CD4-positive, alpha-beta T cell treated with Interleukin-6 at 100 ng/mL for 8 hours (primary cell): ENCODE results near the gene SMAD3.
"Not testable (repeated sequence)": the region's sequence is repeated elsewhere in the genome, so short reads cannot be mapped to it uniquely, and the experiment has no call there.

ENCODE experiments used
- DNase-seq: peaks from one replicate; pipeline ENCODE4 v3.0.0-alpha.2; 2020; ENCODE audit warnings: mixed read lengths, low spot score

The SMAD3 gene

DNA sequence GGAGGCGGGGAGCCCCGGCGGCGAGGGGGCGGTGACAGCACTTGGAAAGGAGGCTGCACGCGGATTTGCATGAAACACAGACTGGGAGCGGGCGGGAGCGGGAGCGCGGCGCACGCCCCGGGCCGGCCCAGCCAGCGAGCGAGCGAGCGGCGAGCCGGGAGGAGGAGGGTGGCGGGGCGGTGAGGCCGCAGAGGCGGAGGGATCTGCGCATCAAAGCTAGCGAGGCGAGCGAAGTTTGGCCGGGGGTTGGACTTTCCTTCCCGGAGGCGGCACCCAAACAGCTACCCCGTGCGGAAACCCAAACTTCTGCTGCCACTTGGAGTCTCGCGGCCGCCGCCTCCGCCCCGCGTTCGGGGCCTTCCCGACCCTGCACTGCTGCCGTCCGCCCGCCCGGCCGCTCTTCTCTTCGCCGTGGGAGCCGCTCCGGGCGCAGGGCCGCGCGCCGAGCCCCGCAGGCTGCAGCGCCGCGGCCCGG, at the start of gene SMAD3:
Gene SMAD3, plus strand, starts transcription at position 72 of the 475 bp plus-strand sequence. CDS start 553 bp downstream, outside the sequence.
- peak; percentile 73 for DNase-seq

DNA sequence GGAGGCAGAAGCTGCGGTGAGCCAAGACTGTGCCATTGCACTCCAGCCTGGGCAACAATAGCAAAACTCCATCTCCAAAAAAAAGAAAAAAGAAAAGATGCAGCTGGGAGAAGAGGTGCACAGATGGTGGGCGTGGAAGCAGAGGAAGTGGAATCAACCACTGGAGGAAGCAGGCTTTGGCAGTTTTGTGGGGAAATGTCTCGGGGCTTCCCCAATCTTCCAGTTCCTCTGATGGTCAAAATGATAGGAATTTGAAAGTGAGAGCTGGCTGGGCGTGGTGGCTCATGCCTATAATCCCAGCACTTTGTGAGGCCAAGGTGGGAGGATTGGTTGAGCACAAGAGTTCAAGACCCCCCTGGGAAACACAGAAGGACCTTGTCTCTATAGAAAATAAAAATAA, 48.1 kb upstream of the SMAD3 start:
- no peak for DNase-seq

DNA sequence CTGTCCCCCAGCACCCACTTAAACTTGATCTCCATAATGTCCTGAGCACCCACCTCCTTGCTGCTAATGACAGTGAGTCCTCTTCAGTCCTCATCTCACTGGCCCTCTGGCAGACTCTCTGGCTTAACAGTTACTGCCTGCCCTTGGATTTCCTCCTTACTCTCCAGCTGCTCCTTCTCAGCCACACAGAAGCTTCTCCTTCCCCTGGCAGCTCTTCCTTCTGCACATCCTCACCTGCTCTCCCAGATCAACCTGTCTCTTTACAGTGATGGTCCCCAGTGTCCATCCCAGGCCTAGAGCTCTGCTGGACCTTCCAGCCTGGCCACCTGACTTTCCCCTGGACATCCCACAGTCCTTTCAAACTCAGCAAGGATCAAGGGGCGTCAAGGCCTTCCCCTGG, 47.4 kb upstream of the SMAD3 start:
- no peak for DNase-seq

DNA sequence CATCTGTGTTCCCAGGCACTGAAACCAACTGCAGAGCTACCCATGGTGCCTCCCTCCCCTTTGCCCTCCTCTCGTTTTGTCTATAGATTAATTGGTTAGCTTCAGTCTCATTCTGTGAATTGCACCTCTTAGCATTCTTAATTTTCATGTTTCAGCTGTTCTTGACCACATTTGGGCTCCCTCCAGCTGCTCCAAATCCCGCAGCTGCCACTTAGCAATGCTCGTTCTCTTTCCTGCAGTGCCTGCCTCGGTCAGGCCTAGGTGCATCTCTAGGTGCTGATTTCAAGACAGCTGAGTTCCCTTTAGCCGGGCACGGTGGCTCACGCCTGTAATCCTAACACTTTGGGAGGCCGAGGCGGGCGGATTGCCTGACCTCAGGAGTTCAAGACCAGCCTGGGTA, 47.0 kb upstream of the SMAD3 start:
- no peak for DNase-seq

DNA sequence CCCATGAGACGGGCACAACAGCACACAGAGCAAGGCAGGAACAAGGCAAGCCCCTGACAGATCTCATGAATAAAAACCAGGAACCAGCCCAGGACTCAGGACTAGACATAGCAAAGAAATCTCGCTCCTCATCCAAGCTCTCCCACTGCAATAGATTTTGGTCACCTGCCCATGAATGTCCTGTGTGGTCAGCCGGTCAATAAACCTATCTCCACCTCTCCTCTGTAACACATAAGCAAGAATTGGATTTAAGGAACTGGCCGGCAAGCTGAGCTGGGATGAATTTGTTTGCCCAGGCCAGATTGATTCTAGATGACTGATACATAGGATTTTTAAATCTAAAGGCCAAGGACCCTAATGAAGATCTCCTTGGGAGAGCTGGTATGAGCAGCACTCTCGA, 46.3 kb upstream of the SMAD3 start:
- DNase-seq: no peak

DNA sequence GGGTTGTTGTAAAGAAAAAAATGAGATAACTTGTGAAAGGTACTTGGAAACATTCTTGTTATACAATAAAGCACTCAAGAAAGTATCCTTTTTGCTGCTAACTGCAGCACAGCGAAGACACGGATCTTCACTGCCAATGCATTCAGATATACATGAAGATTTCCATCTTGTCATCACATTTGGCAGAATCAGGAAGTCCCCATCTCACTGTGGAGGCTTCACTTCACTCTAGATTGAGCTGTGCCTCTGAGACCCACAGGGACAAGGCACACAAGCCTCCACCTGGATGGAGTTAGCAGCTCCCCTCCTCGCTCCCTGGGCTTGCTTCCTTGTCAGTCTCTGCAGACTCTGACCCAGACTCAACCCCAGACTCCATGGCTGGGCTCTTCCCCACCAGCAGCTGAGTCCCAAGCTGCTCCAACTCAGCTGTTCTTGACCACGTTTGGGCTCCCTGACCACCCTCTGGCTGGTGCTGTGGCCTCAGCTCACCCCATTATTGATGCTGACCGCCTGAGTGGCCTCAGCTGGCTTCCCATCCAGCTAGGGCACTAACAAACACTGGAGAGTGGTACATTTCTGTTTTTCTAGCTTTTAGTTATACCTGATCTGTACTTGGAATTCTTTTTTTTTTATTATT, 45.4 kb upstream of the SMAD3 start:
- no peak for DNase-seq

DNA sequence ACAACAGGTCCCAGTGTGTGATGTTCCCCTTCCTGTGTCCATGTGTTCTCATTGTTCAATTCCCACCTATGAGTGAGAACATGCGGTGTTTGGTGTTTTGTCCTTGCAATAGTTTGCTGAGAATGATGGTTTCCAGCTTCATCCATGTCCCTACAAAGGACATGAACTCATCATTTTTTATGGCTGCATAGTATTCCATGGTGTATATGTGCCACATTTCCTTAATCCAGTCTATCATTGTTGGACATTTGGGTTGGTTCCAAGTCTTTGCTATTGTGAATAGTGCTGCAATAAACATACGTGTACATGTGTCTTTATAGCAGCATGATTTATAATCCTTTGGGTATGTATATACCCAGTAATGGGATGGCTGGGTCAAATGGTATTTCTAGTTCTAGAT, 44.7 kb upstream of the SMAD3 start:
- DNase-seq: not testable (repeated sequence)

DNA sequence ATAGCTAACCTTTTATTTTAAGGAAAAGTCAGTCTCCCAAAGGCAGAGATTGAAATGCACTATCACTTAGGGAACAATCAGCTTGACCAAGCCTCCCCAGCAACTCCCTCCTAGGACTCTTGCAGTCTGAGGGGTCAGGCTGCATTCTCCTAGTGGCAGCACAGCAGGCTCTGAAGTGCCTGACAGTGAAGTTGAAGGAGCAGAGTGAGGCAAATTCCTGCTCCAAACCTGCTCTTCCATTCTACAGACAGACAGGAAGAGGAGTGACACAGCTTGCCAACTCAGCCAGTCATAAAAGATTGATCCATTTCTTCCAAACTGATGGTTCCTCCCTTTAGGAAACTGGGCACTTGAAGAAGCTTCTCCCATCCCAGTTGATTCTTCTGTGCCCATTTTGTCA, 43.9 kb upstream of the SMAD3 start:
- DNase-seq: no peak

DNA sequence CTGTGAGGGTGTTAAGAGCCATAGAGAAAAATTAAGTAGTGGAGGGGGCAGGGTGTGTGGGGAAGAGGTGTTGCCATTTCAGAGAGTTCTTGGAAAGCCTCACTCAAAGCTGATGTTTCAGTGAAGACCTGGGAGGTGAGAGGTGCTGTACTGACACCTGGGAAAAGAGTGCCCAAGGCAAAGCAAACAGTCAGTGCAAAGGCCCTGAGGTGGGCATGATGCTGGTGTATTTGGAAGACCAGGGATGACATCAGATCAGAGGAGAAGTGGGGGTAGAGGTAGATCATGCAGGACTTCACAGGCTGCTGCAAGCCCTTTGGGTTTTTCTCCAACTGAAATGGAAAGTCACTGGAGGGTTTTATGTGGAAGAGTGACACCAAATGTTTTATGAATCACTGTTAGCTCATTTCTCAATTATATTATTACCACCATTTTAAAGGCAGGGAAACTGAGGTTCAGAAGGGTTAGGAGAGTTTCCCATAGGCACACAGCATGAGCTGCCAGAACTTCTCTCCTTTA, 42.8 kb upstream of the SMAD3 start:
- no peak for DNase-seq

DNA sequence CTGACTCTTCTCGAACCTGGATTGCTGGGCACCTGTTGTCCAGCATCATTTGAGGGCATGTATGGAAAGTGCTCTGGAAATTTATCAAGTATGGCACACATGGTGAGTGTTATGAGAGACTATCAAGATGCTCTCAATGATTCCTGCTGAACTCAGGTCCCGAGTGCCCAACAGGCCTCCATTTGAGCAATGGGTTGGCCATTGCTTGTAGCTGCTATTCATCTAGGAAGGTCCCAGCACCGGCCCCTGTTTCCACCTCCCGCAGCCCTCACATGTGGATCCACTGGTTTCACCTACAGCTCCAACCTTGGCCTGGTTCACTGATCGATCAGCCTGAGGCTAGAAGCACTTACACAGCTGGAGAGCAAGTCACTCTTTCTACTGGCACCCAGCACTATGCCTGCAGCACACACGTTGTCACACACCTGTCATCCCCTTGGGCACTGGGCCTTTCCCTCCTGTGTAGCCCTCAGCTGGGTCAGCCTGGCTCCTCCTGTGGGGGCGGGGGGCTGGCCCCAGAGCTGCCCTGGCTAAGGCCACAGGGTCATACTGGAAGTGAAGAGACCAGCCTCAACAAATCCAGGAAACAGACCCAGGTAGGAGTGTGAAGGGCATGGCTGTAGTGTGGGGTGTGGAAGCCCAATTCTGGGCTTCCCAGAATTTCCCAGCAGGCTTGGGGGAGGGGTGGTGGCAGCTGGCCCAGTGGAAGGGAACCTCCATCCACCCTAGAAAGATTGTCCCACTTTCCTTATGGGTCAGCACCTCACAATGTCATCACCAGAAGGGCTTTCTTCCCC, 41.7 kb upstream of the SMAD3 start:
- no peak for DNase-seq

DNA sequence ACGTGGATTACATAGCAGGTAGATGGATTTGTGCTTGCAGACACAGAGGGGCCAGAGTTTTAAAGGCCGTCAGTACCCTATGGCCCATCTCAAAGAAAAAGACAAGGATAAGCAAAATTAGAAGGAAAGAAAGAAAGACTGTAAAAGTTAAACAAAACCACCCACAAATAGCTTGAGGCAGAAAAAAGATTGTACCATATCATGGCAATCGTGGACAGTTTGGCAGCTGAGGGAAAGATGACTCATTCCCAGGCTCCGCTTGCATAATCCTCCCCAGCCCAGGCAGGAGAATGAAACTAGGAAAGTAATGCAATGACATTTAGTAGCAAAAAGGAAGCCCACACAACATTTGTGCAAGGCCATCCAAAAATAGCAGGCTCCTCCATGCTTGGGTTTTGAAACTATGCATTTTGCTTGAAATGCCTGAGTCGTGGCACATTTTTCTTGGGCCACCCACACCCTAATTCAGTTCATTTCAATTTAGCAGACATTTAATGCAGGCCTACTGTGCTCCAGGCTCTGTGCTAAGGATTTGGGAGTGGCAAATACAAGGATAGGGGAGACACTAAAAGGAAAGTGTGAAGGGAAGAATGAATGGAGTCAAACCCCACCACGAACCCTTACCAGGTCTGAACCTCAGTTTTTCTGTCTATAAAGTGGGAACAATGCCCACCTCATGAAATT, 40.9 kb upstream of the SMAD3 start:
- no peak for DNase-seq

DNA sequence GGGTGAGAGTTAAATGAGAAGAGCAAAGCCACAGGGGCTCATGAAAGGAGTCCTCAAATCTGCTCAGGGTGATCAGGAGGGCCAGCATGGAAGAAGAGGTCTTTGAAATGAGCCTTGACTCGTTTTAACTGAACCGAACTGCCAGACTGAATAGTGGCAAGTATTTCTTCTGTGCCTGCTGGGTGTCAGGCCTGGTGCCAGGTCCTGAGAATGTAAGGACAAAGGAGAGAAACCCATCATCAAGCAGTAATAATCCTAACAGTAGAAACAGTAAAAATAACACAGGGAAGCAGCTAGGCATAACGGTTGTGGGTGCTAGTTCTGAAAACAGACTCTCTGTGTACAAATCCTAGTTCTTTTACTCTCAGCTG, 40.4 kb upstream of the SMAD3 start:
- DNase-seq: no peak

DNA sequence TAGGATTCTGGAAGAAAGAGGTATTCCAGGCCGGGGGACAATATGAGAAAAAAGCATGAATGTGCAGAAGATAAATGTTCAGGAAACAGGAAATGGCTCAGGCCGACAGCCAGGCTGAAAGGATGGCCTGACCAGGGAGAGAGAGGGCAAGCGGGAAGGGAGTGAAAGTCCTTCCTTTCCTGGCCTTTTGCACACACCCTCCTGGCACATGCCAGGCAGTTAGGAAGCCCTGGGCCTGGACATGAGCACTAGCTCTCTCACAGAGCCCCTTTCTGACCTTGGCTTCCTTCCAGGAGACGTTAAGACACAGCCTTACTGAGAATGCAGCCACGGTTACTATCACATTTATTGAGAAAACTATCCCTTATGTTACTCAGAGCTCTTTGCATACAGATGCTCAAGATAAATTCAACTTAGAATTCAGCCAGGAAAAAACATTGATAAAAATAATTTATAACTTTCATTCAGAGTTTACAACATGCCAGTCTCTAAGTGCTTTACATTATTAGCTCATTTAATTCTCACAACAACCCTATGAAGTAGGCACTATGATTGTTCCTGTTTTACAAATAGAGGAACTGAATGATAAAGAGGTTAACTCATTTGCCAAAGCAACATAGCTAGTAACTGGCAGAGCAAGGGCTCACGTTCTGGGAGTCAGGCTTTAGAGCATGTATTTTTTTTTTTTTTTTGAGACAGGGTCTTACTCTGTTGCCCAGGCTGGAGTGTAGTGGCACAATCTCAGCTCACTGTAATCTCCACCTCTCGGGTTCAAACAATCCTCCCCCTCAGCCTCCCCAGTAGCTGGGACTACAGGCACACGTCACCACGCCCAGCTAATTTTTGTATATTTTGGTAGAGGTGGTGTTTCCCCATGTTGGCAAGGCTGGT, 39.4 kb upstream of the SMAD3 start:
- DNase-seq: no peak

DNA sequence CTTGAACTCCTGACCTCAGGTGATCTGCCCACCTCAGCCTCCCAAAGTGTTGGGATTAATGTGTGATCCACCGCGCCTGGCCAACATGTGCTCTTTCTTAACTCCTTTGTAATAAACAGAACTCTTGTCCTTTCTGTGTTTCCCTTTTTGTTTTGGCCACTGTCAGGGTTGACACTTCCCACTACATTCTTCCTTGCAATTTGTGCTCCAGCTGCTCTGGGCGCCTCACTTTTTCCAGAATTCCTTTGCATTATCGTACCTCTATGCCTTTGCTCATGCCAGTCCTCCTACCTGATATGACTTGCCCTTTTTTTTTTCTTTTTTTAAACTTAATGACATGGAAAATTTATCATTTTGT, 38.8 kb upstream of the SMAD3 start:
- no peak for DNase-seq

DNA sequence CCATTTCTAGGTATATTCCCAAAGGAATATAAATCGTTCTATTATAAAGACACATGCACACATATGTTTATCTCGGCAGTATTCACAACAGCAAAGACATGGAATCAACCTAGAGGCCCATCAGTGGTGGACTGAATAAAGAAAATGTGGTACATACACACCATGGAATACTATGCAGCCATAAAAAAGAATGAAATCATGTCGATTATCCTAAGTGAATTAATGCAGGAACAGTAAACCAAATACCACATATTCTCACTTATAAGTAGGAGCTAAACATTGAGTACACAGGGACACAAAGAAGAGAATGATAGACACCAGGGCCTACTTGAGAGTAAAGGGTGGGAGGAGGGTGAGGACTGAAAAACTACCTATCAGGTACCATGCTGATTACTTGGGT, 37.0 kb upstream of the SMAD3 start:
- DNase-seq: not testable (repeated sequence)

DNA sequence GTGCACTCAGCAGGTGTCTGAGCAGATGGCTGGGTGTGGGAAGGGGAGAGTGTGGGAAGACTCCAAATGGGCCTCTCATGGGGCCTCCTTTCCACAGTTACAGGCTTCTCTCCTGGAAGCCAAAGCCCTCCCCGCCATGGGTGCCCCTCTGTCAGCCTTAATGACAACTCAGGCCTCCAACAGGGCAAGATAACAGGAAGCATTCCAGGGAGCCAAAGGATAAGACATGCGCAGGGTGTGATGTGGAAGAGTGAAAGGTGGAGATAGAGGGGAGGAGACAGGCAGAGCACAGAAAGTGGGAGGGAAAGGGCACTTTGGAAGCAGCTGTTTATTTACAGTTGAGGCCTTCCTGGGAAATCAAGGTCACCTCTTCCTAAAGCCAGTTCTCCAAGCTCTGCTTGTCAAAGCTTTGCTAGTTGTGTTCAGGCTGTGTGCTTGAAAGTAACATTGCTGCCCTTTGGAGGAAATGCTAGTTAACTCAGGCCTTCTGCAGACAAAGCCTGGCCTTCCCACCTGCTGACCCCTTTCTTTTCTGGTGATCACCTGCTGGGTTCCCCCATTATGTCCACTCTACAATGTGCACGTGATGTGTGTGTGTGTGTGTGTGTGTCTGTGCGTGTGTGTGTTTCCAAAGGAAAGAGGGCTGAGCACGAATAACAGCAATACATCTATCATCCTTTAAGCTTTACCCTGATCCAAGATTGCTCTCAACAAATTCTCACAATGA, 35.2 kb upstream of the SMAD3 start:
- no peak for DNase-seq

DNA sequence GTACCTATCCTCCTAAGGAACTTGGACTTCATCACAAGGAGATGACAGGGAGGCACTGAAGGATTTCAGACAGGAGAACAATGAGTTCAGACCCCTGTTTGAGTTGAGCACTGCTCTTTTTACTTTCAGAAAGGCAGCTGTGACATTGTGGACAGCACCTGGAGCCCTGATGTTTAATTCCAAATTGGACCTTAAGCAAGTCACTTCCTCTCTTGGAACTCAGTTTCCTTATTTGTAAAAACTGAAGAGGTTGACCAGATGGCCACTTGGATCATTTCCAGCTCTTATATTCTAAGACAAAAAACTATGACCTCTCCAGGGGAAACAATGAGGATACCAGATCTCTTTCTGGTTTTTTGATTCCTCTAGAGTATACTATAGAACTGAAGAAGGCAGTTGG, 34.1 kb upstream of the SMAD3 start:
- DNase-seq: no peak

DNA sequence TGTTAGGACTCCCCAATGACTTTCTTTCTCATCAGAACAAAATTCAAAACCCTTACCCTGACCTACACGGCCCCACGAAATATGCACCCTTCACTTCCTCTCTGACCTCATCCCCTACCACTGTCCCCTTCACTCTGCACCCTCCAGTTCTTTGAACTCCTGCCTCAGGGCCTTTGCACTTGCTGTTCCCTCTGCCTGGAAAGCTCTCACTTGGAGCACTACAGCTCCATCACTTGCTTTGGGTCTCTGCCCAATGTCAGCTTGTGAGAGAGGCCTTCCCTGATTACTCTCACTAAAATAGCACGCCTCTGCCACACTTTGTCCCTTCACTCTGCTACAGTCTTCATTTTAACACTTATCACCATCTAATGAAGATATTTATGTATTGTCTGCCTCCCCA, 32.8 kb upstream of the SMAD3 start:
- DNase-seq: no peak

DNA sequence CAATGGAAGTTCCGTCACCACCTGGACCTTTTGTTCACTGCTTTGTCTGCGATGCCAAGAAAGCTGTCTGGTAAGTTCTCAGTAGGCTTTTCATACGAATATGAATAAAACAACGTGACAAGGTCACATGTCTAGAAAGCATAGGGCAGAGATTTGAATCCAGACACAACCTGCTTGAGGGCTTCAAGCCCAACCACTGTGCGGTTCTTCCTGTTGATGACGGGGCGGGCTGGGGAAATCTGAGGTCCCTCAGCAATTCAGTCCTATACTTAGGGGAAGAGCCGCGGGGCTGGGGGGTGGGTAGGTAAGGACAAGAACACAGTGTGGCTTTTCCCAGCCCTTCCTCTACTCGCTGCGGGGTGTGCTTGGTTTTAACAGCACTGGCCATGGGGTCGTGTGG, 32.4 kb upstream of the SMAD3 start:
- DNase-seq: peak; percentile 30

DNA sequence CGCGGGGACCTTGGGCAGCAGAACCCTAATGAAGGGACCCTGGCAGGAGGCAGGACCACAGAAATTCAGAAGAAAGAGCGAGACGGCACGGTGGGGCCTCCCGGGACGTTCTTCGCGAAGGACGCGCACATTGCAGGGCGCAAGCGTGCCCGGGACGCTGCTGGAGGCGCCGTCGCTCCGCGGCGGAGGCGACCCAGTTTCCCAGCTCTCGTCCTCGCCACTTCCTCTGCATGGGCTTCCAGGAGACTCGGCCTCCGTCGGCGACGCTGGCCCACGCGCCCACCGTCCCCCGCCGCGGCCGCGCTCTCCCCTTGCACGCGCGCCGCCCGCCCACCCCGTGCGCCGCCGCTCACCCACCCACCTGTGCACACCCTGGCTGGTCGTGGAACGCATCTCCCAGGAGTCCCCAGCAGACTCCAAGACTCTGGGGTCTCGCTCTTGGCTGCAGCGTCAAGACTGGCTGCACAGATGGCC, 31.8 kb upstream of the SMAD3 start:
- peak; percentile 40 for DNase-seq

DNA sequence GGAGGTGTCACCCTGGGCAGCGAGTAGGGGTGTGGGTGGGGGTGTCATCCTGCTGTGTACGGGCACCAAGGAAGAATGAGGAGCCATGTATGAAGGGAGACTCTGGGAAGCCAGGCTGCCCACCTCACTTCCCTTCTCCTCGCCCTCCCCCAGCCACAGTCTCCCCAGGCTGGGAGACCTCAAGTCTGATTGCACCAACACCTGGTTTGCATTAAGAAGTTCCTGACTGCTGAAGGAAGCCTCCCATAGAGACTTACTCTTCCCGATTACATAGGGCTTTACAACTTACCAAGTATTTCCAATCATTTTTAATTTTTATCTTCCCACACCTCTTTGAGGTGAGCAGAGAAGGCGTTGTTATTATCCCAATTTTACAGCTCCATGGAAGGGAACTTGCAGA, 29.5 kb upstream of the SMAD3 start:
- DNase-seq: no peak
